HG02938 (cell line): ENCODE results near the gene AHCYL1.

ENCODE experiments used
- ATAC-seq: cut with Tn5 transposase; IDR thresholded peaks from one replicate; pipeline ENCODE4 v1.9.1; 2021; ENCODE audit warnings: mild to moderate bottlenecking, moderate library complexity; ENCODE audit not compliant: unreplicated experiment

AHCYL1 gene

DNA sequence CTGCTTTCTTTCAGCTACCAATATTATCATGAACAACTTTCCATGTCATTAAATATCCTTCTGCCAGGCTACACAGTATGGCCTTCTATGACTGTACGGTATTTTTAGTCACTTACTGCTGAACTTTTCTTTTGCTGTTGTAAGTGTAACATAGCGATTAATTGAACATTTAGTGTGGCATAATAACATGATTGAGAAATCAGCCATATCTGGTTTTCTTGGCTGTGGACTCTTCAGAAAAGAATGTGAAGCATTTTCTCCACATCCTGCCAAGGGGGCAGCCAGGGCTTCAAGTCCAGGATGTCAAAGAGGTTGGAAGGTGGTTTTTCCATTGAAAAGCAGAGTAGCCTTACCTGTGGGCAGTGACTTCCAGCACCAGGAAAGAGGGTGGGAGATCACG lies 8.8 kb upstream of the AHCYL1 start:
- ATAC-seq: no peak

GRCh38 chr1:109976762-109977161 lies 7.8 kb upstream of the AHCYL1 start:
- ATAC-seq: no peak

- no peak for ATAC-seq
These were observed 7.3 kb upstream of the AHCYL1 start for GRCh38 chr1:109977225-109977624.

DNA sequence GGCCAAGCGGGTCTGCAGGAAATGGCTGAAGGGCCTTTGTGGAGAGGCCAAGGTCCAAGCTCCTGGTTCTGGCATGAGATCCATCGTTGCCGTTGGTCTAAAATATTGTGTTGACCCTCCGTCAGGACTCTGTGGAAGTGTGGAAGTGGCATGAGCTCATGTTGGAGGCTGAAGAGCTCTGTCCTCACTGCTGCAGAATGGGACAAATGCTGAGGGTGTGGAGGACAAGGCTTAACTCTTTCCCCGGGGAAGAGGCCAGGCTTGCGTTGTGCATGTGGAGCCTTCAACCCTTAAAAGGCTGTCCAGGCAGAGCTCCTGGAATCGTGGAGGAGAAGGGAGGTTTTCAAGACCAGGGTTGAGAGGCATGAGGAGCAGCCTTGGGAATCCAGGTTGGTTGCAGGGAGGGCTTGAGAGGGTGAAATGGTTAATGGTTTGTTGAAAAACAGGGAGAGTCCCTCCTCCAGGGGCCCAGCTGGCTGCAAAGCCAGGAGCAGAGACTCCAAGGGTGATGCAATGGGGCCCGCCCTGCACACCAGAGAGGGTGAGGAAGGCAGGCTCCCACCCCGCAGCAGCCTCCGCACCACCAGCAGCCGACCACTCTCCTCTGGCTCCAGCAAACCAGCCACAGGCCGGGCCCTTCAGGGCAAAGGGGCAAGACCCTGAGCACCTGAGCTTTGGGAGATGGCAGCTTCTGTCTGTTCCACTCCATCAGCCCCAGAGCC lies 6.7 kb upstream of the AHCYL1 start:
- no peak for ATAC-seq

GRCh38 chr1:109978761-109979488 lies 5.6 kb upstream of the AHCYL1 start:
- no peak for ATAC-seq

GRCh38 chr1:109979489-109980091 lies 5.0 kb upstream of the AHCYL1 start:
- ATAC-seq: no peak

DNA sequence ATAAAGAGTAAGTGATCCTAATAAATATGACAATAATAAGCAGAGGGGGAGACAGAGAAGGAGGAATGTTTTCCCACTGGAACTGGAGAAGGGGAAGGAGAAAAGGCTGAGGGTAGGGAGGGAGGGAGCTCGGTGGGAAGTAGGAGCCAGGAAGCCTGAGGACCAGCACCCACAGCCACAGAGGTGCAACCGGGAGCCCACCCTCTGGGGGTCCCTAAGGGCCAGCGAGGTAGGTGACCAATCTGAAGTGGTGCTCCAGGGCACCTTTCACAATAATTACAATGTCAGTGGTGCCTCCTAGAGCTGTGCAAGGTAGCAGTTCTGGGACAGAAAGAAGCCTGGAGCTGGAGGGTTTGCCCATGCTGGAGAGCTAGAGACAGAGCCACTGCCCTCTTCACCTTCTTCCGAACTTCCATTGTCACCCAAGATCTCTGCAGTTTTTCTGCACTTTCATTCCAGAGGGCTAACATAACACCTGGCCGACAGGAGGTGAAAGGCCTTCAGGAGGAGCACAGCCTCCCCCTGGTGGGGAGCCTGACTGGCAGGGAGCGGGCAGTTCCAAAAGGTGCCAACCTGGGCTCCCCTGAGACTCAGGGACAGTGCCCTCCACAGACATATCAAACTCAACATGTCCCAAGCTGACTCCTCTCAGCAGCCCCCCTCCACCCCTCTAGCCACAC lies 4.1 kb upstream of the AHCYL1 start:
- ATAC-seq: no peak

DNA sequence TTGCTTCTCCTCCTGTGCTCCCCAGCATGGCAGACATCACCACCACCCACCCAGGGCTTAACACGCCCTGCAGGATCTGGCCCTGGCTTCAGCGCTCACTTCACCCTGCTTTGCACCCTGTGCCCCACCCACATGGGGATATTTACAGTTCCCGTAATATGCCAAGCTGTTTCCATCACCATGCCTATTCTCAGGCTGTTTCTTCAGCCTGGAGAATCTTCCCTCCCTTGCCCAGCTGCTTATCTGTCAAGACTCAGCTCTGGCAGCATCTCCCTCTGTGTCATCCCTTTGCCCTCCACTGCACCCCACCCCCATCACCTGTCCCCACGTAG lies 3.6 kb upstream of the AHCYL1 start:
- no peak for ATAC-seq

DNA sequence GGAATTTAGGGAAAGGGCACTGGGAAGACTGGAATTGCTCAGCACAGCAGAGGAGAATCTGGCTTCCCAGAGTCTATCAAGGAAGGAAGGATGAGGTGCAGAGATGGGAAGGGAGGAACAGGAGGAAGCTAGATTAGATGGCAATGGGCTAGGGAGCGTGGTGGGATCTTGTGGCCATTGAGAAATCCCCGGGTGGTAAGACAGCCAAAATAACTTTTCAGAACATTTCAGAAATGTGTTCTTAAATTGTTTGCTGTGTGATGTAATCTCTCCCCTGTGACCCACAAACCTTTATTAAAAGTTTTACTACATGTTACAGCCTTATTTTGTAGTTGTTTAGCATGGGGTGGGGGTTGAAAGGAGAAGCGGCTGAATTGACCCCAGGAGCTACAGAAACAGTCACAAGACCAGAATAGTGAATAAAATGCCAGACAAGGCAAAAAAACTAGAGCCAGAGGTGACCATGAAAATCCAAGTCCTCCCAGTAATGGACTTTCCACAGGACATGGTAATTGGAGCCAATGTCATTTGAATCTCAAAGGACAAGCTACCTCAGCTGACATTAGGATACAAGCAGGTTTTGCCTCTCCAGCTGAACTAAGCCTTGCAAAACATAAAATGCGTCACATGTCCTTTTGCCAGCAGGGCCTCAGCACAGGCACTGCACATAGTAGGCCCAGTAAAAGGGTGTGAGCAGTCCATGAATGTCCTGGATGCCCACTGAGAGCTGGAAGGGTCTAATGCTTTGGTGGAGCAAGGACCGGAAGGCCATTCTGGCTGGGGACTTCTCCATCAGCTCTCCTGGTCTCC lies 980 bp upstream of the AHCYL1 start:
- ATAC-seq: no peak

DNA sequence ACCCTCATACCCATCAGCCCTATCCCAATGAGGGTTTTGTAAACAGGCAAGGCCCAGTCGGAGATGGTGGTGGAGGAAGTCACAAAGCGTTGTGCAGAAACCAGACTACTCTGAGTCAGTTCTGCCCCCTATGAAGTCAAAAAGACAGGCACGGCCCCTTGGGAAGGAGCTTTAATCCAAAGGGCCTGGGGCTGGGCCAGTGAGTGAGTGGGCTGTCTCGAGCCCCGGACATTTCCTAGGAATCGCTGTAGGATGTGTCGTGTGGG lies 442 bp upstream of the AHCYL1 start:
- ATAC-seq: peak; percentile 12

GRCh38 chr1:109985247-109986053 lies 885 bp downstream of the AHCYL1 start:
- ATAC-seq: no peak

DNA sequence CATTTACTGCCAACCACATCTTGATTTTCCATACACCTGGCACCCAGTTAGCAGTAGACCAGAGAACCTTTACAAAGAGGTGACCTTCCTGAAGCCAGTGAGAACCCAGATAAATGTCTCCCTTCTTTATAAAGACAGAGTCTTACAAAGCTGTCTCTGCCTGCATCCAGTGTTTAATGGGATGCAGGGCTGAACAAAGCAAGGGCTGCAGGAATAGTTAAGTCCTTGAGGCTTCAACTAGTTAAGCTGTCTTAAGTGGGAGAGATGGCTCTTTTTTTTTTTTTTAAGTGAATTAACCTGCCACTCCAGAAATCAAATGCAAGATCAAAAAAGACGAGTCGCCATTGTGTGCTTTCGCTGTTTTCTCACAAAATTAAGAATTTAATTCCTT lies 1.5 kb downstream of the AHCYL1 start:
- no peak for ATAC-seq

DNA sequence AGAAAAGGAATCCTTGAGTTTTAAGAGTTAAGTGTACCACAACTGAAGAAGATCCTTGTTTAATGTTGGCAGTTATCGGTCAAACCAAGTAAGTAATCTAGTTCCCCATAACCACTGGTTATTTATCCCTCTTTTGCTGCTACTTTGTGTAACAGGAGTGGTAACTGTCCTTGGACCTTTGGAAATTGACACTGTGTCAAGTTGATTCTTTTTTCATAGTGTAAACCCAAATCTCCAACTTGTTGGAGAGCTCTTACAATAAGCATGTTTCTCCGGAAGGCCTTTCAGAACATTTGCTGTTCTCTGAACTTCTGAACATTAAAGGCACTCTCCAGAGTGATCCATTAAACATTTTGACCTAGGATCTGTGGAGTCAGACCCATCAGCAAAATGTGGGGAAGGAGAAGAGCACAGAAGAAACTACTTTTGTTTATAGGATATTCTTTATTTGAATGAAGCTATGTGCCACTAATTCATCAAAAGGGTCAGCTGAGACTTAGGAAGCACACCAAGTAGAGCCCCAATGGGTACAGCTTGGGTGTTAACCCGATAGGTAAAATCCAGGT lies 3.9 kb downstream of the AHCYL1 start:
- no peak for ATAC-seq

DNA sequence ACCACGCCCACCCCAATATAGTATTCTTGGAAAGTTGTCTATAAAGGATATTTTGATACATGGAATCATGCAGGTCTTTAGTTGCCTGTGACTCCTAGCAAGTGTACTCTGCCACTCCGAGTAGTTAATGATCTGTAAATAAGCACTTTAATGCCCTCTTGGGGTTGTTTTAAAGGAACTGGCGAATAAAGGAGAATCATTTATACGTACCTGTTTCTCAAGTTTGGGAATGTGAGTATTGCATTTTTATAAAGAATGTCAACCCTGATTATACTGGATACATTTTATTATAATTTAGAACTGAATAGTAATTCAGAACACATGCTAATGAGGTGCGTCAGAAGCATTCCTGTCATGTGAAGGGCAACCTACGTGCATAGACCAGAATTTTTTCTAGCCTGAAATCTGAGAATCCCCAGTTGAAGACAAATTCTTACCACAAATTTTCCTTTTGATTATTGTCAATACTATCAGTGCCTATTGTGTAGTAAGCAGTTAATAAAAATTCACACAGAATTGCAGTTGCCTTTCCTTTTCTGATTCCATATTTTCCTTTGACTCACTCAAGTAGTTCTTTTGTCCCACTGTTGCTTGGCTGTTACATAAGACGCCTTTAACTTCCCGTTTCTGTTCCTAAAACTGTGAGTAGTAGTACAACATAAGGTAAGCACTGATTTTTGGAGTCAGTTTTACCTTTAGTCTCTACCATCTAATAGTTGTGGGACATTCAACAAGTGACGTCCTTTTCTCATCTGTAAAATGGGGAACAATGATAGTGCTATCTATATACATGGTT lies 5.1 kb downstream of the AHCYL1 start:
- ATAC-seq: no peak

DNA sequence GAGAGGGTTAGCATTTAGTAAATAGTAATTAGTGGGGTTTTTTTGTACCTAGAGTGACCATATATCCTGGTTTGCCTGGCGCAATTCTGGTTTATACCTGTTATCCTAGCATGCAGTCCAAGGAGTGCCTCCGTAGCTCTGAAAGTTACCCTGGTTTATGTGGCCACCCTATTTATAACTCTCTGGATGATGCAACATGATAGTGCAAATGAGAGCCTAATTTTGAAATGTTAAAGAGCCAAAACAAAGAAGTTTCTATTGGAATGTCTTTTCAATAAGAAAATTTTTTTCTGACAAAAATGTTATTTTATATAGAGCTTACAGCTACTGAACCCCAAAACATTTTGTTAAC lies 5.7 kb downstream of the AHCYL1 start:
- ATAC-seq: no peak

- no peak for ATAC-seq
These were observed 6.9 kb downstream of the AHCYL1 start for GRCh38 chr1:109991400-109991925.

DNA sequence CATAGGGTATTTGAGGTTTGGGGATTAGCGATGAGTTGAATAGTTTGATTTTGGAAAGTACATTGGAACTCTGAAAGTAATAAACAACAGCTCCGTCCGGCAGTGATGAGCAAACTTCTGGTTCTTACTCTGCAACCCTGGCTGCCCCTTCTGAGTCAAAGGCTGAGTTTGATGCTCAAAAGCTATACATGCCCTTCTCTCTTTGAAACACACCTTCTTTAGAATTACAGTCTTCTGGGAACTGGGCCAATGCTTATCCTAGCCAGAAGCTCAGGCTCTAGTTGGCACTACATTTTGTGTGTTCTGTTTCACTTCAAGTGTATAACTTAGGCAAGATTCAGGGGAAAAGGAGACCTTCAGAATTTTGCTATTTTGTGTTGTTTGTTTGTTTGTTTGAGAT lies 9.3 kb downstream of the AHCYL1 start:
- no peak for ATAC-seq

DNA sequence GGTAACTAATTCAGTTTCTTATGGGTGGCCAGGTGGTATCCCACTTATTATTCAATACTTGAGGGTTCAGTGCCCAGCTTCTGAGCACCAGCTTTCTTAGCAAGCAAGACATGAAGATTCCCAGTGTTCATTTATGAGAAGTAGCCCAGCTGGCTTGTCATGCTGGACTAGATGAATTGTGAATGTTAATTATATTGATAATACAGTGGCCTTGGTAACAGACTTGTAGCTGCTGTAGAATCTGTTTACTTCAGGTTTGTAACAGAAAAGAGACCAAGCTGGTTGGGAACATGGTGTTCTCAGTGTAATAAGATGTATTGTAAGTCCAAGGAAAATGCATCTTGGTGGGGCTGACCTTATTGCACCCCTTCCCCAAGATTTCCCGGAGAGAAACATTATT lies 10.1 kb downstream of the AHCYL1 start:
- ATAC-seq: no peak

- ATAC-seq: no peak
These were observed 11.0 kb downstream of the AHCYL1 start for GRCh38 chr1:109995536-109995935.
